HepG2 (cell line): Measurements from ENCODE around the gene GPC2. TPM values are rescaled to one million over a fixed set of nuclear protein-coding genes. Genes with fewer than 3 reads are reported as not detected.

Experiments used
- ARNT2 ChIP-seq: sonication (generic); formaldehyde crosslinking; IDR thresholded peaks from 2 replicates; pipeline ENCODE4 v1.8.0; 2022; ENCODE audit warnings: mild to moderate bottlenecking, low read depth, missing genetic modification reagents, moderate library complexity
- ASH2L ChIP-seq: fragments of 300-600, 200-600 bp; sonication (generic); IDR thresholded peaks from 2 replicates; pipeline ENCODE4 v1.7.0; 2017; ENCODE audit warnings: low read depth, mild to moderate bottlenecking, moderate library complexity, mixed read lengths, low read length; ENCODE audit not compliant: insufficient read length
- CC2D1A ChIP-seq: sonication (generic); formaldehyde crosslinking; IDR thresholded peaks from 2 replicates; pipeline ENCODE4 v1.8.1; 2023; ENCODE audit warnings: mild to moderate bottlenecking, missing genetic modification reagents
- CHCHD3 ChIP-seq: sonication (generic); formaldehyde crosslinking; IDR thresholded peaks from 2 replicates; pipeline ENCODE4 v1.8.0; 2022; ENCODE audit warnings: mild to moderate bottlenecking, missing genetic modification reagents, moderate library complexity
- FOXA3 ChIP-seq: IDR thresholded peaks from 2 replicates; pipeline ENCODE4 v1.6.1; 2016; ENCODE audit warnings: missing genetic modification reagents, missing compliant biosample characterization
- PRPF4 ChIP-seq: fragments of 200-400 bp; formaldehyde crosslinking; IDR thresholded peaks from 2 replicates; pipeline ENCODE4 v1.6.1; 2016; ENCODE audit warnings: low read length, low read depth; ENCODE audit not compliant: poor library complexity, severe bottlenecking
- SAP130 ChIP-seq: IDR thresholded peaks from 2 replicates; pipeline ENCODE4 v1.6.1; 2016; ENCODE audit warnings: low read depth
- TAF1 ChIP-seq: sonication (generic); formaldehyde crosslinking; IDR thresholded peaks from 2 replicates; pipeline ENCODE4 v1.4.0; 2020; ENCODE audit warnings: missing genetic modification reagents
- ZFX ChIP-seq: sonication (generic); formaldehyde crosslinking; IDR thresholded peaks from 2 replicates; pipeline ENCODE4 v1.4.0; 2020; ENCODE audit warnings: mild to moderate bottlenecking, low read depth, missing genetic modification reagents, moderate library complexity
- ZMYM2 ChIP-seq: sonication (generic); formaldehyde crosslinking; IDR thresholded peaks from 2 replicates; pipeline ENCODE4 v1.8.0; 2022; ENCODE audit warnings: mild to moderate bottlenecking, missing genetic modification reagents
- ZNF280B ChIP-seq: sonication (generic); formaldehyde crosslinking; IDR thresholded peaks from 2 replicates; pipeline ENCODE4 v1.5.0; 2020; ENCODE audit warnings: missing genetic modification reagents, mild to moderate bottlenecking, borderline replicate concordance
- ZNF432 ChIP-seq: sonication (generic); formaldehyde crosslinking; IDR thresholded peaks from 2 replicates; pipeline ENCODE4 v1.5.0; 2020; ENCODE audit warnings: missing genetic modification reagents, mild to moderate bottlenecking, borderline replicate concordance
- ZNF510 ChIP-seq: sonication (generic); formaldehyde crosslinking; IDR thresholded peaks from 2 replicates; pipeline ENCODE4 v1.4.0; 2020; ENCODE audit warnings: low read depth, mild to moderate bottlenecking, missing genetic modification reagents
- ZSCAN29 ChIP-seq: sonication (generic); formaldehyde crosslinking; conservative IDR thresholded peaks from 2 replicates; pipeline ENCODE4 v1.4.0; 2020; ENCODE audit warnings: mild to moderate bottlenecking, missing genetic modification reagents
- polyA plus RNA-seq, 8 experiments: library from polyadenylated mRNA; depleted of rRNA in 3 of 8; stranded (reverse) in 7 of 8; unstranded in 1 of 8; fragments of >200 nt; fragmentation: Illumina TruSeq in 4 of 8; extraction: Trizol in 4 of 8; gene quantifications; 2 replicates each; pipeline versions ENCODE4 v1.2.1 to v1.2.3, GENCODE V29; 2011 to 2016; ENCODE audit warnings: low read depth in 4 of 8, missing spikeins in 1 of 8, mixed read lengths in 1 of 8; ENCODE audit not compliant: insufficient read depth in 1 of 8
- total RNA-seq, 5 experiments: library from RNA; depleted of rRNA; stranded (reverse); fragments of >200 nt; fragmentation: Illumina TruSeq; extraction: Trizol; gene quantifications; 2 replicates each; pipeline ENCODE4 v1.2.3, GENCODE V29; 2016; ENCODE audit warnings: low read depth in 1 of 5
- TF ChIP-seq, protein P1 (sequence below): sonication (generic); formaldehyde crosslinking; IDR thresholded peaks from 2 replicates; pipeline ENCODE4 v1.4.0; 2020; ENCODE audit warnings: missing genetic modification reagents, borderline replicate concordance
- TF ChIP-seq, protein P2 (sequence below): sonication (generic); formaldehyde crosslinking; conservative IDR thresholded peaks from 2 replicates; pipeline ENCODE4 v1.8.0; 2022; ENCODE audit warnings: mild to moderate bottlenecking, moderate library complexity, missing genetic modification reagents
- TF ChIP-seq, protein P3 (sequence below): sonication (generic); formaldehyde crosslinking; IDR thresholded peaks from 2 replicates; pipeline ENCODE4 v1.8.0; 2022; ENCODE audit warnings: missing genetic modification reagents, mild to moderate bottlenecking, borderline replicate concordance
- TF ChIP-seq, protein P4 (sequence below): IDR thresholded peaks from 2 replicates; pipeline ENCODE4 v1.6.1; 2016; ENCODE audit warnings: mild to moderate bottlenecking, missing biosample characterization, missing genetic modification reagents

GPC2 gene
- total and polyA plus RNA-seq, 2 of the 13 experiments (the other 11 are each of a cell fraction or from before 2014, with no cell fraction given): 0.64 to 0.78 TPM

GRCh38 chr7:100177045-100178001 is at the start of gene GPC2, which contains the start of gene STAG3 (continued):
- TF ChIP-seq TAF1 (CRISPR knock-in tag) (no peak; the same call in 1 of the 2 replicates), PRPF4 (no peak), ZNF510 (CRISPR knock-in tag) (no peak), ASH2L (peak; percentile 12), FOXA3 (CRISPR knock-in tag) (no peak), ZMYM2 (CRISPR knock-in tag) (0 out of 2 replicates have a peak, but pooled peaks have one; percentile 24), ZFX (CRISPR knock-in tag) (no peak), ZNF432 (no peak), ARNT2 (CRISPR knock-in tag) (0 out of 2 replicates have a peak, but pooled peaks have one; percentile 41), CHCHD3 (CRISPR knock-in tag) (0 out of 2 replicates have a peak, but pooled peaks have one; percentile 66), ZSCAN29 (no peak), SAP130 (CRISPR knock-in tag) (peak; percentile 13; the same call in 1 of the 2 replicates), CC2D1A (0 out of 2 replicates have a peak, but pooled peaks have one; percentile 59), ZNF280B (CRISPR knock-in tag) (0 out of 2 replicates have a peak, but pooled peaks have one; percentile 41)
- TF ChIP-seq, protein P1, sequence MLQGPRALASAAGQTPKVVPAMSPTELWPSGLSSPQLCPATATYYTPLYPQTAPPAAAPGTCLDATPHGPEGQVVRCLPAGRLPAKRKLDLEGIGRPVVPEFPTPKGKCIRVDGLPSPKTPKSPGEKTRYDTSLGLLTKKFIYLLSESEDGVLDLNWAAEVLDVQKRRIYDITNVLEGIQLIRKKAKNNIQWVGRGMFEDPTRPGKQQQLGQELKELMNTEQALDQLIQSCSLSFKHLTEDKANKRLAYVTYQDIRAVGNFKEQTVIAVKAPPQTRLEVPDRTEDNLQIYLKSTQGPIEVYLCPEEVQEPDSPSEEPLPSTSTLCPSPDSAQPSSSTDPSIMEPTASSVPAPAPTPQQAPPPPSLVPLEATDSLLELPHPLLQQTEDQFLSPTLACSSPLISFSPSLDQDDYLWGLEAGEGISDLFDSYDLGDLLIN (CRISPR knock-in tag): no peak
- TF ChIP-seq, protein P2, sequence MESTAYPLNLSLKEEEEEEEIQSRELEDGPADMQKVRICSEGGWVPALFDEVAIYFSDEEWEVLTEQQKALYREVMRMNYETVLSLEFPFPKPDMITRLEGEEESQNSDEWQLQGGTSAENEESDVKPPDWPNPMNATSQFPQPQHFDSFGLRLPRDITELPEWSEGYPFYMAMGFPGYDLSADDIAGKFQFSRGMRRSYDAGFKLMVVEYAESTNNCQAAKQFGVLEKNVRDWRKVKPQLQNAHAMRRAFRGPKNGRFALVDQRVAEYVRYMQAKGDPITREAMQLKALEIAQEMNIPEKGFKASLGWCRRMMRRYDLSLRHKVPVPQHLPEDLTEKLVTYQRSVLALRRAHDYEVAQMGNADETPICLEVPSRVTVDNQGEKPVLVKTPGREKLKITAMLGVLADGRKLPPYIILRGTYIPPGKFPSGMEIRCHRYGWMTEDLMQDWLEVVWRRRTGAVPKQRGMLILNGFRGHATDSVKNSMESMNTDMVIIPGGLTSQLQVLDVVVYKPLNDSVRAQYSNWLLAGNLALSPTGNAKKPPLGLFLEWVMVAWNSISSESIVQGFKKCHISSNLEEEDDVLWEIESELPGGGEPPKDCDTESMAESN: 0 out of 2 replicates have a peak, but pooled peaks have one; percentile 57
- TF ChIP-seq, protein P3, sequence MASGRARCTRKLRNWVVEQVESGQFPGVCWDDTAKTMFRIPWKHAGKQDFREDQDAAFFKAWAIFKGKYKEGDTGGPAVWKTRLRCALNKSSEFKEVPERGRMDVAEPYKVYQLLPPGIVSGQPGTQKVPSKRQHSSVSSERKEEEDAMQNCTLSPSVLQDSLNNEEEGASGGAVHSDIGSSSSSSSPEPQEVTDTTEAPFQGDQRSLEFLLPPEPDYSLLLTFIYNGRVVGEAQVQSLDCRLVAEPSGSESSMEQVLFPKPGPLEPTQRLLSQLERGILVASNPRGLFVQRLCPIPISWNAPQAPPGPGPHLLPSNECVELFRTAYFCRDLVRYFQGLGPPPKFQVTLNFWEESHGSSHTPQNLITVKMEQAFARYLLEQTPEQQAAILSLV (CRISPR knock-in tag): peak; percentile 47; the same call in 1 of the 2 replicates
- TF ChIP-seq, protein P4, sequence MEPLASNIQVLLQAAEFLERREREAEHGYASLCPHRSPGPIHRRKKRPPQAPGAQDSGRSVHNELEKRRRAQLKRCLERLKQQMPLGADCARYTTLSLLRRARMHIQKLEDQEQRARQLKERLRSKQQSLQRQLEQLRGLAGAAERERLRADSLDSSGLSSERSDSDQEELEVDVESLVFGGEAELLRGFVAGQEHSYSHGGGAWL (CRISPR knock-in tag): 0 out of 2 replicates have a peak, but pooled peaks have one; percentile 37
